ENCODE measurements around the gene DBX2.
"Not testable (repeated sequence)": the region's sequence is repeated elsewhere in the genome, so short reads cannot be mapped to it uniquely, and the experiment has no call there.

DBX2 gene

GRCh38 chr12:45010059-45010458 is 40.8 kb downstream of the DBX2 start:
- no peak for DNase-seq (ENCODE audit: low read depth in 2 of 2)

DNA sequence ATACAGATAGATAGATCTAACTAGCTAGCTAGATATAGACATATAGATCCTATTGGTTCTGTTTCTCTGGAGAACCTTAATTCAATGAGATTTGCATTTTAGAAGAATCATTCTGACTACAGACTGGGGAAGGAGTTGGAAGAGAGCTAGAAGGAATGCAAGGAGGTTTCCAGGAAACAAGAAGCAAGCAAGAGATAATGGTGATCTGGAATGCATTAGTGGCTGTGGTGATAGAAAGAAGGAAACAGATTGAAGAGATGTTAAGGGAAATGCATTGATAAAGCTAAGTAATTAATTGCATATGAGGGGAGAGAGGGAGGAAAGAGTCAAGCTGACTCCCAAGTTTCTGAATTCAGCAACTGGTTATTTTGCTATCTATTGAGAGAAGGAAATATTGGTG is 42.7 kb downstream of the DBX2 start:
- DNase-seq (ENCODE audit: low read depth in 2 of 2), result no peak

DNA sequence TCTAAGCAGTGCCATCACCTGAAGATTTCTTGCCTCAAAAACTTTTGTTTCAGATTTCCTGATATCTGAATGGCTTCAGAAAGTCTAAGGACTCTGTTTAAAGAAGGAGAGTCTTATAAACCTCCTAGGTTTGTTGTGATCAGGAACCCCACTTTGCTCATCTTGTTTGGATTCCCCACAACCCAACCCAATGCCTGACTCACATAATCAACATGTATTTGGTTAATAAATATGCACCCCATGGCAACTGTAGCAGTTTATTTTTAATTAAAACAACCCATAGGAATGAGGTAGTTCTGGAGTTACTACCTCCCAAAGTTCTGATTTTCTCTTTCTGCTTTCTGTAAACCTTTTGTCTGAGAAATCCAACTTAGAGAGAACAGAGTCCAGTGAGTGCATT is 51.5 kb downstream of the DBX2 start:
- DNase-seq (ENCODE audit: low read depth in 2 of 2), result no peak

- DNase-seq (ENCODE audit: low read depth in 2 of 2), result no peak
Observed at GRCh38 chr12:44993161-44993560, 57.7 kb downstream of the DBX2 start.

GRCh38 chr12:44984863-44985262 is 66.0 kb downstream of the DBX2 start:
- not testable (repeated sequence) for DNase-seq (ENCODE audit: low read depth in 2 of 2)

- DNase-seq (ENCODE audit: low read depth in 2 of 2), result no peak
Observed at GRCh38 chr12:44979918-44980317, 71.0 kb downstream of the DBX2 start.

DNA sequence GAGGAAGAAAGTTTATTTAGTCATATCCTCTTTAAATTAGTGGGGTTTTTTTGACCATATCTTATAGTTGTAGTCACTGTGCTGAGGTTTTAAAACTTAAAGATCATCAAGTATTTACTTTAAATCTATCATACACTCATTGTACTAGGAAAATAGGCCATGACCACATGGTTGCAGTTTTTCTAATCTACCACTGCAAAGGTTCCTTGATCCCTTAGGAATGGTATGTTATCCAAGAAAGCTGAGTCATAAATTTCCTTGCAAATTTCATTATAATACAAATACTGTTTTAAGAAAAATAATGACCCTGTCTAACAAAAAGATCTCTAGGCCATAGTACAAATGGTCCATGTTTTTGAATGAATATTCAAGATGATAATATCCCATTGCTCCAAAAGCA is 74.7 kb downstream of the DBX2 start:
- no peak for DNase-seq (ENCODE audit: low read depth in 2 of 2)

GRCh38 chr12:44972746-44973421 is 78.0 kb downstream of the DBX2 start:
- DNase-seq (ENCODE audit: low read depth in 2 of 2), result no peak

DNA sequence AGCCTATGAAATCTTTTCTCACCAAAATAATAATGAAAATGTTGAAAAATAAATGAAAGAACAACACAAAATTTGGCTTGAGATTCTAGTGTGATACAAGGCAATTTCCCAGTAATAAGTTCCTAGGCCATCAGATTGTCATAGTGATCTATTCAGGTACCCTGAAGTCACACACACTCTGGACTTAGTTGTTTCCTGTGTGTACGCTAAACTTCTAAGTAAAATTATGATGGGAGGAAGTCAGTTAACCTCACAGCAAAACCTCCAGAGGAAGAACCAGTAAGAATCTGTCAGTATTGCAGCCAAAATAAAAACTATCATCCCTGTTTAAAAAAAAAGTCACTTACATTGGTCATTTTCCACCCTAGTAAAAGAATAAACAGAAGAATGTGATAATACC is 81.9 kb downstream of the DBX2 start:
- DNase-seq (ENCODE audit: low read depth in 2 of 2), result no peak
